Measurements from ENCODE around the gene FOXD1. TPM values are rescaled to one million over a fixed set of nuclear protein-coding genes. Genes with fewer than 3 reads are reported as not detected.
A peak's percentile ranks its signal among the peaks of the same experiment; 100 is the strongest.

FOXD1 gene
- total RNA-seq, 1 experiment from 2014 or later: 11.2 TPM

GRCh38 chr5:73441378-73441777 lies 7.2 kb downstream of the FOXD1 start:
- no peak for DNase-seq (ENCODE audit: low read depth)

GRCh38 chr5:73440262-73440661 lies 8.3 kb downstream of the FOXD1 start:
- no peak for DNase-seq (ENCODE audit: low read depth)

DNA sequence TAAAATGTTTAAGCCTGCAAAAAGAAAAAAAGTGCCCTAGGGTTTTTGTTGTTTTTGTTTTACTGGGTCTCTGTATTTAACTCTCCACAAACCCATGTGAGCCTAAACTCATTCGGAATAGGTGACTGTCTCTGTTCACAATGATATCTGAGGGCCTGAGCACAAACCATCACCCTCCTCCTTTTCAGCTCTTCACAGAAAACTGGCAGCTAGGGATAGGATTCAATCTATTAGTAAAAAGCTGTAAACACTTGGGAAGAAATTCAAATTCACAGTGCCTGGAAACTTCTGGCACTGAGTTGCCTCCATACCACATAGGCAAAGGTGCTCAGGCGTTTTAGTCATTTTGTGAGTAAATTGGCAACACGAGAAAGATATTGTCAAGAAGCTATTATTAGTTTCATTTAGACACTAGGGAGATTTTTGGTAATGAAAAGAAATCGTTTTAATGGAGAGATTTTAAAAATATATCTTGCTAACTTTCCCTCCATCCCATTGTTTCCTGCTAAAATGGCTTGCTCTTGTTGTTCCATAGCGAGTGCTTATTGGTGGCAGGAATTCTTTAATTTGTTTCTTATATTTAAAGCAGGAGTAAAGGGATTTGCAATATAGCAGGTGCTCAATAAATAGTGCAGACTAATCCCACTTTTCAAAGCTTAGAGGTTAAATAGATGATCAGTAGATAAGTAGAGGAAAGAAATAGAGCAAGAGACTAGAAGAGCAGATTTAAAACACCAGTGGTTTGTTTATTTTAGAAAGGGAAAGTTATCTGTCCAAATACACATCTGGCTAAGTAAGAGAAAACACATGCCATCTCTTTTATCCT lies 9.7 kb downstream of the FOXD1 start:
- no peak for DNase-seq (ENCODE audit: low read depth)

GRCh38 chr5:73437777-73438644 lies 10.6 kb downstream of the FOXD1 start:
- DNase-seq (ENCODE audit: low read depth): no peak

GRCh38 chr5:73437101-73437776 lies 11.3 kb downstream of the FOXD1 start:
- DNase-seq (ENCODE audit: low read depth): peak; percentile 39

GRCh38 chr5:73436535-73437100 lies 12.0 kb downstream of the FOXD1 start:
- DNase-seq (ENCODE audit: low read depth): no peak

DNA sequence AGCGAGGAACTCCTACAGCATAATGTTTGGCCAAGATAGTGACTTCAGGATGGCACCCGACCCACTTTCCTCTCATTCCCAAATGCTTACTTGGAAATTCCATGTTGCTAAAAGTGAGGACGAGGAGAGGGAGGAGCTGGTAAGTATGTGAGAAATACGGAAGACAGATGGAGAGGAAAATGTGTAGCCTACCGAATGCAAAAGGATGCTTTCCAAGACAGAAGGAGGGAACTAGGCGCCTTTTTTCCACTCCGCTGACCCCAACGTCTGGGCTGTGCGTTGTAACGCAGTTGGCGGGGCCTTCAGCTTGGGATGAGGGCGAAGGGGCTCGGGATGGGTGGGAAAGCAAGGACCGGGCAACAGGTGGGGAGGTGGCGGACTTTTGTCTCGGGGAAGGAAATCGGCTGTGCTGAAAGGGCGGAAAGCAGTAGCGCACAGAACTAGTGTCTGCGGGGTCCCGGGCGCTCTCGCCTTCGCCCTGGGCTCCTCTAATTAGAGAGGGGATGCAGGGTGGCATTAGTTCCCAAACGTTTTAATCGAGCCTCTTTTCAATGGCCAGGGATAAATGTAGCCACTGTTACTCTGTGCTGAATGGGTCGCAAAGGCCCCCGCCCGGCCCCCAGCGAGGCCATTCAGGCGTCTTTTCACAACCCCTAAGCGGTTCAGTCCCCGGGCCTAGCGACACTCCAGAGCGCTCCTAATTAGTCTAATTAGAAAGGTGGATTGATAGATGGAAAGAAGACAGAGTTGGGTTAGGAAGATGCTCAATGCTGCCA lies 12.6 kb downstream of the FOXD1 start:
- no peak for DNase-seq (ENCODE audit: low read depth)

GRCh38 chr5:73434907-73435306 lies 13.7 kb downstream of the FOXD1 start:
- no peak for DNase-seq (ENCODE audit: low read depth)

- no peak for DNase-seq (ENCODE audit: low read depth)
Observed at GRCh38 chr5:73434461-73434860, 14.1 kb downstream of the FOXD1 start.

DNA sequence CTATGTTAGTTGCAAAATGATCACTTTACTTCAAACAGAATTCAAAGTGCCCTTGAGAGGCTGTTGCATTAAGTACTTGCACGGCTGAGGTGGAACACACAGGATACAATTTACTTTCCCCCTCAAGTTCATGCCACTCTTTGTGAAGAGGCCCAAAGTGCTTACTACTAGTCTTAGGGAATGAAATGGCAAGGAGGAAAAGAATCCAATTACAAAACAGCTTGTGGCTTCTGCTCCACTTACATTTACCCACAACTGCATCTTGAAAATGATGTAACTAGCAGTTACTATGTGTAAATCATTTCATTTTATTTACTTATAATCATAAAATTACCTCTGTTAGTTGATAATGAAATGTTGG lies 14.6 kb downstream of the FOXD1 start:
- DNase-seq (ENCODE audit: low read depth): no peak

- no peak for DNase-seq (ENCODE audit: low read depth)
Observed at GRCh38 chr5:73433272-73433981, 15.2 kb downstream of the FOXD1 start.

GRCh38 chr5:73431204-73431851 lies 17.2 kb downstream of the FOXD1 start:
- DNase-seq (ENCODE audit: low read depth): no peak

DNA sequence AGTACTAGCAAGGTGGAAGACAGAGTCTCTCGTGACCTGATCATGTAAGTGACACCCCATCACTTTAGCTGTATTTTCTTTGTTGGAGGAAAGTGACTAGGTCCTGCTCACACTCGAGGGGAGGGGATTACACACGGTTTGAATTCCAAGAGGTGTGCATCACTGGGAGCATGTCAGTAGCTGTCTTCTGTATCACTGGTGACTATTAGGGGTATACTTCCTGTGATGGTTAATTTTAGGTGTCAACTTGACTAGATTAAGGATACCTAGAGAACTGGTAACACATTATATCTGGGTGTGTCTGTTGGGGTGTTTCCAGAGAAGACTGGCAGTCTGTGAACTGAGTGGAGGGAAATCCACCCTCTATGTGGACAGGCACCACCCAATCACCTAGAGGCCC lies 22.5 kb downstream of the FOXD1 start:
- no peak for DNase-seq (ENCODE audit: low read depth)

GRCh38 chr5:73424556-73424977 lies 24.0 kb downstream of the FOXD1 start:
- DNase-seq (ENCODE audit: low read depth): no peak

DNA sequence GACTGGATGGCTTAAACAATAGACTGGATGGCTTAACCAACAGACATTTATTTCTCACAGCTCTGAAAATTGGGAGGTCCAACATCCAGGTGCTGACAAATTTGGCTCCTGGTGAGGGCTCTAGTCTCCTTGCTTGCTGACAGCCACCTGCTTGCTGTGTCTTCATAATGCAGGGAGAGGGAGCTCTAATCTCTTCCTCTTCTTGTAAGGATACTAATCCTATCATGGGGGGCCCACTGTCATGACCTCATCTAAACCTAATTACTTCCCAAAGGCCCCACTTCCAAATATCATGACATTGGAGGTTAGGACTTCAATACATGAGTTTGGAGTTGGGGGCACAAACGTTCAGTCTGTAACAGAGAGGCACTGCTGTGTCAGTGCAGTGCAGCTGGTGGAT lies 26.4 kb downstream of the FOXD1 start:
- no peak for DNase-seq (ENCODE audit: low read depth)

- no peak for DNase-seq (ENCODE audit: low read depth)
Observed at GRCh38 chr5:73420666-73421065, 27.9 kb downstream of the FOXD1 start.

DNA sequence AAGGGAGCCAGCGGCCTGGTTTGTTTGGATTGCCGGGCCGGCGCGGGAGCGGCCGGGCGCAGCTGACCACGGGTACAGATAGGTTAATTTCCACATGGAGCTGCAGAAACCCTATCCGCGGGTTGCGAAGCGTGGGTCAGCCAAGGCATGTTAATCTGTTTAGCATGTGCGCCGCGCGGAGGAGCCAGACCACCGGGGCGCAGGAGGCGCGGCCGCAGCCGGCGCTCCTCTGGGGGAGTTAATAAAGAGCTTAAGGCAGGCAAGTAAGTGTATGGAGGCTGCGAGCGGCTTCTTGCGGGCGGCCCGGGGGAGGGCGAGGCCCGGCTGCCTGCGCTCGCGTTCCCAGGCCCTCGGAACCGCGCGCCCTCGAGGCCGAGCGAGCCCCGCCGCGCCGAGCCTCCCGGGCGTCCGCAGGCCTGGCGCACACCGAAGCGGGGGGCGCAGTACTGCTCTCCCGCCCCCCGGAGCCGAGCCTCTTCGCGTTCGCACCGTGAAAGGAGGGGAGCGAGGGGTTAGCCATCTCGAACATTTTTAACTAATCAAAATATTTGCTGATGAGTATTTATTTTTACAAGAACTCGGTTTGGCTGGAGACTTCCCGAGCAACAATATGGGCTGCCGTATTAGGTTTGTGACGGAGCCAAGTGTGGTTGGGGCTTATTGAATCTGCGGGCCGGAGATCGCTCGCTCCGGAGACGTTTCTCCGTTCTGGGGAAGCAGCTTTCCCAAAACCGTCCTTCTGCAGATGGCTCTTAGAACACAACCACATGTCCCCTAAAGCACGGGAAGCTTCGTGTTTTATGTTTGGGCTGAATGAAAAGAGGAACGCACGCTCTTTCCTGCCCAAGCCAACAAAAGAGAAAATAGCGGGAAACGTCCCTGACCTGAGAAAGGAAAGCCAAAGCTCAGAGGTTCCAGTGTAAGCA lies 28.8 kb downstream of the FOXD1 start:
- peak; percentile 27 for DNase-seq (ENCODE audit: low read depth)

DNA sequence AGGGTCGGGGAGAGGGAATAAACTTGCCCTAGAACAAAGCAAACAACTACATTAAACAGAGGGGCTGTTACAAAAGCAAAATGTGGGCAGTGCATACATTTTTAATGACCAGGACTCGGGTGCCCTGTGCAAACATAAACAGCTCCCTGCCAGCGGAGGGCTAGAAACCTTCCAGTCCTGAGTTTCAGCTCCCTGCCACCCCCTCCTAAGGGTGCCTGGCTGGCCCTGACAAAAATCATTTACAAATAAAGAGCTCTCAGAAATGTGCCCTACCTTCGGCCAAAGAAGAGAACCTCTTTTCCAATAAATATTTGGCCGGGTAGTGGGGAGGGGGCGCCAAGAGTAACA lies 29.5 kb downstream of the FOXD1 start:
- no peak for DNase-seq (ENCODE audit: low read depth)

- no peak for DNase-seq (ENCODE audit: low read depth)
Observed at GRCh38 chr5:73418244-73418691, 30.3 kb downstream of the FOXD1 start.

Measured in RPMI7951 (cell line).